Ascending aorta (tissue), 2 donors: ENCODE data around the gene RPL4. TPM values are rescaled to one million over a fixed set of nuclear protein-coding genes. Genes with fewer than 3 reads are reported as not detected.
"Not testable (repeated sequence)": the region's sequence is repeated elsewhere in the genome, so short reads cannot be mapped to it uniquely, and the experiment has no call there.

Experiments
- DNase-seq, 2 donors: peaks; one replicate each; pipeline ENCODE4 v3.0.0-alpha.2; 2019; ENCODE audit warnings: low spot score in 2 of 2
- H3K27ac ChIP-seq, 2 donors: fragments of 200-600 bp; sonication (generic); one replicate each; pipeline ENCODE4 v1.5.1; 2016 to 2017; ENCODE audit warnings: mild to moderate bottlenecking in 1 of 2
- H3K27me3 ChIP-seq: fragments of 200-600 bp; sonication (generic); one replicate; pipeline ENCODE4 v1.5.1; 2017
- H3K36me3 ChIP-seq, 2 donors: fragments of 200-600 bp; sonication (generic); one replicate each; pipeline ENCODE4 v1.5.1; 2016
- H3K4me1 ChIP-seq, 2 donors: fragments of 200-600 bp; sonication (generic); one replicate each; pipeline ENCODE4 v1.5.1; 2016 to 2017; ENCODE audit warnings: mild to moderate bottlenecking in 1 of 2
- H3K4me3 ChIP-seq, 2 donors: fragments of 200-600 bp; sonication (generic); one replicate each; pipeline ENCODE4 v1.5.1; 2016 to 2017; ENCODE audit warnings: mild to moderate bottlenecking in 1 of 2
- H3K9me3 ChIP-seq, 2 donors: fragments of 200-600 bp; sonication (generic); one replicate each; pipeline ENCODE4 v1.5.1; 2016
- intact Hi-C: fragments of 100-400 bp; cut with DNase I; formaldehyde crosslinking; loops from one replicate; pipeline ENCODE4 v1.15.1; 2023
- total RNA-seq: library from RNA; depleted of rRNA; stranded (reverse); fragments of >200 nt; gene quantifications from one replicate; pipeline ENCODE4 v1.1.0, GENCODE V29; 2016
- TF ChIP-seq, protein P1 (sequence below), 3 experiments: fragments of 200-600 bp in 2 of 3; fragments of 450-650 bp in 1 of 3; sonication (generic) in 2 of 3; IDR thresholded peaks; one replicate each; pipeline ENCODE4 v1.5.1; 2016 to 2019; ENCODE audit warnings: antibody characterized with exemption in 3 of 3, mild to moderate bottlenecking in 1 of 3, moderate library complexity in 1 of 3

The RPL4 gene
- total RNA-seq, 1 donor from 2014 or later: 2,799 TPM

DNA sequence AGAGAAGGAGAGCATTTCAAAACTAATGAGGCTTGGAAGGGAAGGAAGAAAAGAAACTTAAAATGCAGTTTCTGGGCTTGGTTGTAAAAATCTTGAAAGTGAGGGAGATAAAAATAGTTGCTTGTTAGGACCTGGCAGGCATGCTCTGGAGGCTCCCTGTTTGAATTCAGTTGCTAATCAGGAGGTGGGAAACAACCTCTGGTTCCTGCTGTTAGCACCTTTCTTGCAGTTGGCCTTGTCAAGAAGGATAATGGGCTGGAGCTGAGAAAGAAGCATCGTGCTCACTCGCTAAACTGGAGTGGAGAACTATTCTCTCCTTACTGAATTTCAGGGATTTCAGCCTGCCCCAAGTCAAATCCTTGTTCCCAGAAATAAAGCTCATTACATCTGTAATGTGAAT lies 30.5 kb downstream of the RPL4 start:
- TF ChIP-seq, protein P1, sequence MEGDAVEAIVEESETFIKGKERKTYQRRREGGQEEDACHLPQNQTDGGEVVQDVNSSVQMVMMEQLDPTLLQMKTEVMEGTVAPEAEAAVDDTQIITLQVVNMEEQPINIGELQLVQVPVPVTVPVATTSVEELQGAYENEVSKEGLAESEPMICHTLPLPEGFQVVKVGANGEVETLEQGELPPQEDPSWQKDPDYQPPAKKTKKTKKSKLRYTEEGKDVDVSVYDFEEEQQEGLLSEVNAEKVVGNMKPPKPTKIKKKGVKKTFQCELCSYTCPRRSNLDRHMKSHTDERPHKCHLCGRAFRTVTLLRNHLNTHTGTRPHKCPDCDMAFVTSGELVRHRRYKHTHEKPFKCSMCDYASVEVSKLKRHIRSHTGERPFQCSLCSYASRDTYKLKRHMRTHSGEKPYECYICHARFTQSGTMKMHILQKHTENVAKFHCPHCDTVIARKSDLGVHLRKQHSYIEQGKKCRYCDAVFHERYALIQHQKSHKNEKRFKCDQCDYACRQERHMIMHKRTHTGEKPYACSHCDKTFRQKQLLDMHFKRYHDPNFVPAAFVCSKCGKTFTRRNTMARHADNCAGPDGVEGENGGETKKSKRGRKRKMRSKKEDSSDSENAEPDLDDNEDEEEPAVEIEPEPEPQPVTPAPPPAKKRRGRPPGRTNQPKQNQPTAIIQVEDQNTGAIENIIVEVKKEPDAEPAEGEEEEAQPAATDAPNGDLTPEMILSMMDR (IDR thresholded peaks at IDR 0.05): no peak
- Histone ChIP-seq H3K4me1 (no peaks in the 10 kb centered on the region), H3K27ac (no peak overlapping the region), H3K4me3 (no peak overlapping the region), H3K27me3 (no peaks in the 10 kb centered on the region), H3K36me3 (no peaks in the 10 kb centered on the region), H3K9me3 (no peaks in the 10 kb centered on the region)
- DNase-seq: peak in 1 of 2 donors; percentile 2
- intact Hi-C loops: no loop called here

DNA sequence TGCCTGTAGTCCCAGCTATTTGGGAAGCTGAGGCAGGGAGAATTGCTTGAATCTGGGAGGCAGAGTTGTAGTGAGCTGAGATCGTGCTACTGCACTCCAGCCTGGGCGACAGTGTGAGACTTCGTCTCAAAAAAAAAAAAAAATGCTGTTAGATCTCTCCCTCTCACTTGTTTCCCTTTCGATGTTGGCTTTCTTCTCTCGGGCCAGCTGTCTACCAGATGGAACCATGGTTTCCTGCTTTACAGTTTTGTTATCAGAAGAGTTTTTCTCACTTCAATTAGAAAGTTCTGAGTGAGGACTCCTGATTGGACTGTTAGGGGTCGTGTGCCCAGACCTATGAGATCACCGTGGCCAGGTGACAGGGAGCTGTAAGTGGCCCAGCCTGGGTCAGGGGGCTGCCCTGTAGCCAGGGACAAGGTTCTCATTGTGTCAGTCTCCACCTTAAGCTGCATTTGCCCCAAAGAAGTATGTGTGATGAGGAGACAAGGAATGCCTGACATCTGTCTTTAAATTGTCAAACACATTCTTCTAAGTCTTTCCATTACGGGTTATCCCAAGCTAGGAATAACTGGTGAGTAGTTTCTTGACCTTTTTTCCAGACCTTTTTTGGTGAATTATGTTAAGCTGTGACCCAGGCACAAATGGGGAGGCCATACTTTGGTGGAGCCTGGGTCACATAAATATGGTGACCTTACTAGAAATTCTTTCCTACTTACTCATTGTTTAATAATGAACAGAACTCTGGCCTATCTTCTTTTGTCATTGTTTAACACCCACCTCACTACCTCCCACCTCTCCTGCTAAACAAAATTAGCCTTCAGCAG lies 32.3 kb downstream of the RPL4 start:
- Histone ChIP-seq H3K4me1 (no peaks in the 10 kb centered on the region), H3K4me3 (no peak overlapping the region), H3K9me3 (no peaks in the 10 kb centered on the region), H3K27me3 (no peaks in the 10 kb centered on the region), H3K27ac (peak overlapping the region; percentile 26 to 38), H3K36me3 (no peaks in the 10 kb centered on the region)
- DNase-seq: peak in 1 of 2 donors; percentile 43
- intact Hi-C loops: no loop called here
- TF ChIP-seq, protein P1 (IDR thresholded peaks at IDR 0.05): no peak

DNA sequence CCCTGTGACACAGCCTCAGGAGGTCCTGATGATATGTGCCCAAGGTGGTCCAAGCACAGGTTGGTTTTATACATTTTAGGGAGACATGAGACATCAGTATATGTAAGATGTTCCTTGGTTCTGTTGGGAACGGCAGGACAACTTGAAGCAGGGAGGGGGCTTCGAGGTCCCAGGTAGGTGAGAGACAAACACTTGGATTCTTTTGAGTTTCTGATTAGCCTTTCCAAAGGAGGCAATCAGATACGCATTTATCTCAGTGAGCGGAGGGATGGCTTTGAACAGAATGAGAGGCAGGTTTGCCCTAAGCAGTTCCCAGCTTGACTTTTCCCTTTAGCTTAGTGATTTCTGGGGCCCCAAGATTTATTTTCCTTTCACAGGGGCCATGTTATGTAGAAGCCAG lies 33.8 kb downstream of the RPL4 start:
- intact Hi-C loops: not testable (repeated sequence)

GRCh38 chr15:66467162-66468040 lies 37.3 kb downstream of the RPL4 start:
- DNase-seq, H3K36me3 ChIP-seq, H3K27ac ChIP-seq, H3K4me3 ChIP-seq, H3K27me3 ChIP-seq, H3K9me3 ChIP-seq, H3K4me1 ChIP-seq, intact Hi-C loops: not testable (repeated sequence)

More for the DNA sequence above, 33.8 kb downstream of the RPL4 start:
- H3K4me3 ChIP-seq, DNase-seq, H3K27ac ChIP-seq, H3K27me3 ChIP-seq, H3K4me1 ChIP-seq, H3K9me3 ChIP-seq, H3K36me3 ChIP-seq: not testable (repeated sequence)

- H3K27me3 ChIP-seq, H3K9me3 ChIP-seq, DNase-seq, H3K4me3 ChIP-seq, H3K36me3 ChIP-seq, H3K27ac ChIP-seq, H3K4me1 ChIP-seq, intact Hi-C loops: not testable (repeated sequence)
These were observed 39.4 kb downstream of the RPL4 start for GRCh38 chr15:66465294-66465693.

DNA sequence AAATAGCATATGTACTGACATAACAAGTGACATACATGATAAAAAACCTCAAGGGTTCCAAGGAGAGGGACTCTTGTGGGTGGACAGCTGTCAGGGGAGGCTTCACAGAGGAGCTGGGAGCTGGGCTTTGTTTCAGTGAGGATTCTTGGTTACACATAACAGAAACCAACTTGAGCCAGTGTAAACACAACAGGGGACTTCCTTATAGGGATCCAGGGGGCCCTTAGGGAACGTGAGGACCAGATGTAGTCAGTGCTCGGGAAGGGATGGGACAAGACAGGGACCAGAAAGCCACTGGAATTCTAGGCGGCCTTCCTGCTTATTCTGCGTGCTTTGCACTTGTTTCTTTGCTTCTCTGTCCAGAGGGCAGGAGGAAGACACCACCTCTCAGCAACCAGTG lies 42.0 kb downstream of the RPL4 start:
- Histone ChIP-seq H3K4me1 (no peaks in the 10 kb centered on the region), H3K4me3 (no peak overlapping the region), H3K36me3 (no peaks in the 10 kb centered on the region), H3K27ac (no peak overlapping the region), H3K9me3 (no peaks in the 10 kb centered on the region), H3K27me3 (no peaks in the 10 kb centered on the region)
- TF ChIP-seq, protein P1 (IDR thresholded peaks at IDR 0.05): no peak
- DNase-seq: no peak
- intact Hi-C loops: no loop called here

GRCh38 chr15:66461917-66462316 lies 42.7 kb downstream of the RPL4 start:
- intact Hi-C loops: no loop called here
- Histone ChIP-seq H3K27ac (no peak overlapping the region), H3K4me1 (no peaks in the 10 kb centered on the region), H3K27me3 (no peaks in the 10 kb centered on the region), H3K4me3 (no peak overlapping the region), H3K36me3 (no peaks in the 10 kb centered on the region), H3K9me3 (no peaks in the 10 kb centered on the region)
- no peak for DNase-seq
- TF ChIP-seq, protein P1 (IDR thresholded peaks at IDR 0.05): no peak

GRCh38 chr15:66461294-66461693 lies 43.4 kb downstream of the RPL4 start:
- H3K4me1 ChIP-seq, H3K4me3 ChIP-seq, H3K27me3 ChIP-seq, H3K36me3 ChIP-seq, DNase-seq, H3K9me3 ChIP-seq, H3K27ac ChIP-seq, intact Hi-C loops: not testable (repeated sequence)
